ENCODE data around the gene DLL4. TPM values are rescaled to one million over a fixed set of nuclear protein-coding genes. Genes with fewer than 3 reads are reported as not detected.

Gene DLL4
- polyA plus RNA-seq, 1 donor from 2014 or later = 2.2 TPM

- no peak overlapping the region for H3K4me2 ChIP-seq (ENCODE audit: low read length)
- peaks cover 7% of the 10 kb centered on the region for H3K27me3 ChIP-seq (ENCODE audit: insufficient read depth, low read depth, low read length)
- H4K20me1 ChIP-seq (ENCODE audit: insufficient read depth) = no peaks in the 10 kb centered on the region
- H3K36me3 ChIP-seq (ENCODE audit: insufficient read depth, low read length) = no peaks in the 10 kb centered on the region
- H3K9me3 ChIP-seq (ENCODE audit: low read length) = no peaks in the 10 kb centered on the region
- no peaks in the 10 kb centered on the region for H3F3A ChIP-seq (ENCODE audit: insufficient read depth, low read length, poor library complexity, severe bottlenecking)
- no peaks in the 10 kb centered on the region for H3K9me2 ChIP-seq (ENCODE audit: insufficient read depth, low read length)
- no peak overlapping the region for H2AFZ ChIP-seq (ENCODE audit: low read depth, low read length)
- no peak for TF ChIP-seq MXI1 (conservative IDR thresholded peaks at IDR 0.05; ENCODE audit: poor library complexity, severe bottlenecking)
- TF ChIP-seq REST (IDR thresholded peaks at IDR 0.05; ENCODE audit: borderline replicate concordance) = no peak
- no peak for TF ChIP-seq RAD21 (conservative IDR thresholded peaks at IDR 0.05)
- TF ChIP-seq TAF1 (IDR thresholded peaks at IDR 0.05; ENCODE audit: low read depth) = no peak
- peak overlapping the region; percentile 49 for H3K9ac ChIP-seq (ENCODE audit: low read length)
- H3K4me3 ChIP-seq (ENCODE audit: low read length) = peak overlapping the region; percentile 51
- no peak overlapping the region for H3K27ac ChIP-seq (ENCODE audit: low read length)
- no peaks in the 10 kb centered on the region for H3K79me2 ChIP-seq (replicated peaks; ENCODE audit: insufficient read depth, low read length)
Observed at GRCh38 chr15:40941068-40941527, 12.0 kb downstream of the DLL4 start.

- Histone ChIP-seq H3F3A (ENCODE audit: insufficient read depth, low read length, poor library complexity, severe bottlenecking) (no peaks in the 10 kb centered on the region), H3K27ac (ENCODE audit: low read length) (no peak overlapping the region), H4K20me1 (ENCODE audit: insufficient read depth) (no peaks in the 10 kb centered on the region), H3K9me2 (ENCODE audit: insufficient read depth, low read length) (no peaks in the 10 kb centered on the region), H2AFZ (ENCODE audit: low read depth, low read length) (no peak overlapping the region), H3K79me2 (replicated peaks; ENCODE audit: insufficient read depth, low read length) (no peaks in the 10 kb centered on the region), H3K9me3 (ENCODE audit: low read length) (no peaks in the 10 kb centered on the region), H3K36me3 (ENCODE audit: insufficient read depth, low read length) (no peaks in the 10 kb centered on the region), H3K27me3 (ENCODE audit: insufficient read depth, low read depth, low read length) (peaks cover 7% of the 10 kb centered on the region), H3K4me2 (ENCODE audit: low read length) (no peak overlapping the region), H3K9ac (ENCODE audit: low read length) (peak overlapping the region; percentile 49), H3K4me3 (ENCODE audit: low read length) (peak overlapping the region; percentile 53)
- TF ChIP-seq REST (IDR thresholded peaks at IDR 0.05; ENCODE audit: borderline replicate concordance) (no peak), EZH2 (IDR thresholded peaks at IDR 0.05; ENCODE audit: borderline replicate concordance, insufficient read depth, low read length, poor library complexity, severe bottlenecking) (no peak), EP300 (conservative IDR thresholded peaks at IDR 0.05; ENCODE audit: poor library complexity, severe bottlenecking) (peak; percentile 14), MXI1 (conservative IDR thresholded peaks at IDR 0.05; ENCODE audit: poor library complexity, severe bottlenecking) (no peak), SMC3 (conservative IDR thresholded peaks at IDR 0.05; ENCODE audit: poor library complexity) (no peak), CTCF (IDR thresholded peaks at IDR 0.05; ENCODE audit: poor library complexity, severe bottlenecking) (peak; percentile 75), RAD21 (conservative IDR thresholded peaks at IDR 0.05) (peak; percentile 12)
Observed at GRCh38 chr15:40941528-40942336, 12.6 kb downstream of the DLL4 start.

Measured in neural cell (in vitro differentiated cells).